Right kidney (tissue), 1 donor: ENCODE results near the gene GPR146.

Experiments
- DNase-seq: peaks from one replicate; pipeline ENCODE4 v3.0.0-alpha.2; 2016

The GPR146 gene

DNA sequence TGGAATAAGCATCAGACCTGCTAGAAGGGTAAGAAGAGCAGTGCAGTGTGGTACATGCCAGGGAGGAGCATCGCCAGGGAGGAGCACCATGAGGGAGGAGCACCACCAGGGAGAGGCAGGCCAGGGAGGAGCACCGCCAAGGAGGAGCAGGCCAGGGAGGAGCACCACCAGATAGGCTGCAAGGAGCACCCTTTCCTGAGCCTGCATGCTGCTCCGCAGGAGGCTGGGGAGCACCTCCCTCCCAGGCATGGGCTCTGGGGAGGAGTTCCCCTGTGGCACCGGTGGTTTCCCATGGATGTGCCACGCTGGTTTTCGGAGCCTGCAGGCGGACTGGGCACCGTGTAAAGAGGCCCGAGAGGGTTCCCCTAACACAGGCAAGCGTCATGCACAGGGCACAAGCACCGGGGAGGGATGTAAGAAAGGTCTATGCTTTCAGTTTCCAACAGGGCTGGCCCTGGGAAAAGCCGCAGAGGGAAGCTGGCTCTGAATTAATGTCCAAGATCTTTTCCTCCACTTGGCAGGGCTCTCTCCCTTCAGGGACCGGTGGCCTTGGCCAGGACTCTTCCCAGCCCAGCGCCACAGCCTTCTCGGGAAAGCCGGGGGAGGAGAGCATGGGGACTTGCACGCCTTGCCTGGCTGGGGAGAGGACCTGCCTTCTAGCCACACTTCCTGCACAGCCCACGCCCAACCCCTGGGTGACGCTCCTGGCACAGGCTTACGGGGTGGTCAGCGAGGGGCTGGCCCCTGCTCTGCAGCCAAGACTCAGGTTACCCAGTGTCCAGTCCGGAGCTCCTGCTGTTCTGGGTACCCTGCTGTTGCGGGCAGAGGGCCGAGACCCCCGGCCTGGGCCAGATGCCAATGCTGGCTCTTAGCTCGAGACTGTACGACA lies 32.1 kb downstream of the GPR146 start:
- no peak for DNase-seq

DNA sequence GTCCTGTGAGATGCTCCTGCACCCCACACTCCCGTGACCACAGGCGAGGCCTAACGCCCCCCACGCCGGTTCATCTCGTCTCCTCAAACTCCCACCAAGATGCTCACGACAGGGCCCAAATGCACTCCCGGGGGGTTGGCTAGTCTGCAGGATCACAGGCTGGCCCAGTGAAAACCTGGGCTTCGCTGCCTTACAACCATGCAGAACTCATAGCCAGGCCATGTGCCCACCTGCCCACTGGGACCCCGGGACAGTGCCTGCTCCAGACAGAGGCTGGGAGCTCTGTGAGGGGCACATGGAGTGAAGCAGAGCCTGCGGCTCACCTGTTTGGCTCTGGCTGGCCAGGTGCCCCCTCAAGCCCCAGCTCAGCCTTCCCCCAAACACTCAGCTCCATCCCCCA lies 34.2 kb downstream of the GPR146 start:
- DNase-seq = no peak

DNA sequence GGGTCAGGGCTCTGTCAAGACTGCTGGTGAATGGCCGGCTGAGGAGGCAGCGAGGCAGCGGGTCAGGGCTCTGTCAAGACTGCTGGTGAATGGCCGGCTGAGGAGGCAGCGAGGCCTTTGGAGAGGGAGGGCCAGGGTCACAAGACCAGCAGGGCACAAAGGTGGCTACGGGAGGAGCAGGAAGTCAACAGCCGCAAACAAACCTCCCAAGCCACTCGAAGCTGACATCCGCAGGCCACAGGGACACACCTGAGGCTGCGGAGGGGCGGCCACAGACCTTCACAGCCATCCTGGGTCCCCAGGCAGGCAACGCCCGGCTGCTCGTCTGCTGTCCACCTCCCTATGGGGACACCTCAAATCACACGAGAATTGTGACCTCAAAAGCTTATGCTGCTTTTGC lies 34.6 kb downstream of the GPR146 start:
- DNase-seq = no peak

DNA sequence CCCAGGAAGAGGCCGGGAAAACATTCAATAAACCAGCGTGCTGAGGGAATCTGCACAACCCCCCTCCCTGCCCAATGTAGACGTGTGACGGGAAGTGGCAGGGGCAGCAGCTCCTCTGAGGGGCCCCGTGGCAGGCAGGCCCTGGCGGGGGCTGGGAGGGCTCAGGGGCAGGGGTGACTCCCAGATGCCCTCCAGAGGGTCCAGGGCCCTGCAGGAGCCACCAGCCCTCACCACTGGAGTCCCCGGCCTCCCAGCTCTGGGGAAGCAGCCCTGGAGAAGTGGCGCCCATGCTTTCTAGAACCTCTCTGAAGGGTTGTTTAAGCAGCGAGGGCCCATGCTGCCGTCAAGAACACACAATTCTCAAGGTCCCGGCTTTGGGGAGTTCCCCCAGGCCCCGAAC lies 35.2 kb downstream of the GPR146 start:
- DNase-seq = no peak

DNA sequence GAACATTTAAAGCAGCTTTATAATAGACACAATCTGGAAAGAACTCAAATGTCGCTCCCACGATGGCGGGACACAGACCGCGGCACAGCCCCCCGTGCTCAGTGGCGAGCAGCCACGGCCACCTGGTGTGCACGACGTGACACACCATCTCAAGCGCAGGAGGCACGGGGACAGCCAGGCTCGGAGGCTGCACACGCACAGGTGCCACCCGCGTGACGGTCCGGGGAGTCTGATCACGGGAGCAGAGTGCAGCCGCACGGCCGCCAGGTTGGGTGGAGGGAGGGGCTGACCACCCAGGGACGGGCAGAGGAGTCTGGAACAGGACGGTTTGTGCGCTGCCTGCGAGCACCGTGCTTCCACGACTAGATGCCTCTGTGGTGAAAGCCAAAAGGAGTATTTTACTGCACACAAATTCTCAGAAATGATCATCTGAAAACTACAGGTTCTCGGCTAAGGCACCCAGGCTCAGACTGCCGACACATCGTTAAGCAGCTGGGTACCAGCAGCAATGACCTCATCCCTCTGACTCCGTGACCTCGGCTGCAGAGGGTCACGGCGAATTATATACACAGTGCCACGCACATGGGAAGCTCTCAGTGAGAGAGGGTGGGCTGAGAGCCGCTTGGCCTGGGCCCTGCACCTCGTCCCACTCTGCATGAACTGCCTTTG lies 36.0 kb downstream of the GPR146 start:
- no peak for DNase-seq

DNA sequence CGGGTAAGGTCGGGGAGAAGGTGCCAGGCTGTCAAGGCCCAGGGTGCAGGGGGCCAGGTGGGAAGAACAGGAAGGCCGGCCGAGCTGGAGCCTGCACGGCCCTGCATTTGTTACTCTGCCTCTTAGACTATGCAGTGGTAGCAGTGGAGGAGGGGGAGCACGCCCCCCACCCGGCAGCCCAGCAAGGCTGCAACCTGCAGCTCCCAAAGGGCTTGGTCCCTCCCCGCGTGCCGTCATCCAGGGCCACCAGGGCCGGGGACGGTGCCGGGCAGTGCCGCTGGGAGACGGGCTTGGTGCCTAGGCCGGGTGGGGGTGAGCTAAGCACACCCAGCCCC lies 36.5 kb downstream of the GPR146 start:
- DNase-seq = no peak

DNA sequence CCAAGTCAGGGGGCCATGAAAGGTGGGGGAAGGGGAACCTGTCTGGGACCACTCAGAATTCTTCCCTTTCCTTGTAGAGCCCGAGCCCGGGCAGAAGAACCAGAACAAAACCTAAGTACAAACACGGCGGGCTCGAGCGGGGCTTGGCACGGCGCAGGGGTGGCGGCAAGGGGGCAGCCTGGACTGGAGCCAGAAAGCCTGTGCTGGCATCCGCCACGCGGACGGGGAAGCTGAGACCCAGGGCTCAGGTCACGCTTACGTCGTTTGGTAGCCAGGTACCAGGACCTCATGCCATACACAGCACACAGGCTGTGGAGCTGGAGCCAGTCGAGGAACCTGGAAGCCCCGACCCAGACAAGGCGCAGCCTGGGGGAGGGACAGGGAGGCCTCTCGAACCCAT lies 37.0 kb downstream of the GPR146 start:
- no peak for DNase-seq

DNA sequence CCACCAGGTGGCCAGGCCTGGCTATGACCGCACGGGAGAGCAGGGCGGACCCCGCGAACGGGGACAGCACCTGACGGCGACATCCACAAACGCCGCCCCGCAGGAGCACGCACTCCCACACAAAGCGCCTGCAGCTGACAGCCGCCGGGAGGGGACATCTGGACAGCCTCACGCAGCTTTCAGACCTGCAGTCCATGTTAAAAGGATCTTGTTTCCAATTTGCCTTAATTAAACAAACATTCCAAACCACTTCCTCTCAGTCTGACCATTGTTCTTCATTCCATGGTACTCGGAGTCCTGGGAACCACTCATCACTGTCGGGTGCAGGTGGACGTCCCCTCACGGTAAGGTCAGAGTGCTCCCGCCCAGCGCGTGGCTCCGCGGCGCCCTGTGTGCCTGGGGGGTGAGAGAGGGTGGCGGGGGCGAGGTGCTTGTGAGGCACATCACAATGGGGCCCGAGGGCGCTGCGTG lies 37.6 kb downstream of the GPR146 start:
- peak; percentile 48 for DNase-seq

DNA sequence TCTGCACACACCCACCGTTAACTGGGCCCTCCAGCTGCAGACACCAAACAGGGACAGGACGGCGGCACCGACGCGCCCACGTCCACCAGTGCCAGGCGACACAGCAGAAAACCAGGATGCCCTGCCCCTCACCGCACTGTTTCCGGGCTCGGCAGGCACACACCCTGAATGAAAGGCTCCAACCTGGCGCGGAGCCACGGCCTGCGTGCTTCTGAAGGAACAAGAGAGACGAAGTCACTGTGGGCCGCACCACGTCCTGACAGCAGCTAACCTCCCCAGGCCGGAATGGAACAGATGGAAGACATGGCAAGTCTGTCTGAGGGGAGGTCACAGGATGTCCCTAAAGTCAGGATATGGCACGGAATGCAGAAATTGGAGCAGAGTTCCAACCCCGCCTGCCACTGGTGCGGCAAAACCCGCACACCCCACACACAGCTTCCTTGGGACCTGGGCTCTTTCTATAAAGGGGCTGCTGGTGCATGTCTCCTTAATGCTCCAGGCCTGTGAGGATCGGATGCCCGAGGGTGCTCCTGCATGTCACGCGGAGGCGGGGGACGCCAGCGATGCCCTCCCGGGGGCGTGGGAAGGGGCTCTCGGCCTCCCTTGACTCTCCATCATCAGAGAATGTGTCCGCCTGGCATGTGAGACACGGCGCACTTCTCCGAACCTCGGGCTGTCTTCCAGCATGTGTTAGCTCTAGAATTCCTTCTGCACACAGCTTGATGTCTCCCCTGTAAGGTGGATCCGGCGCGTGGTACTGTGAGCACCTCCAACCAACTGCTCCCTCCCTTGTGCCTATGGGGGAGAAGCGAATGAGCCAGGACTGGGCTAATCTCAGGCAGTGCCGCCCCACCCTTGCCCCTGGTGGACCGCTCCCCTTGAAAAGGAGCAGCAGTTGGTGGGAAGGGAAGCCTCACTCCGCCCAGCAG lies 39.6 kb downstream of the GPR146 start:
- no peak for DNase-seq

DNA sequence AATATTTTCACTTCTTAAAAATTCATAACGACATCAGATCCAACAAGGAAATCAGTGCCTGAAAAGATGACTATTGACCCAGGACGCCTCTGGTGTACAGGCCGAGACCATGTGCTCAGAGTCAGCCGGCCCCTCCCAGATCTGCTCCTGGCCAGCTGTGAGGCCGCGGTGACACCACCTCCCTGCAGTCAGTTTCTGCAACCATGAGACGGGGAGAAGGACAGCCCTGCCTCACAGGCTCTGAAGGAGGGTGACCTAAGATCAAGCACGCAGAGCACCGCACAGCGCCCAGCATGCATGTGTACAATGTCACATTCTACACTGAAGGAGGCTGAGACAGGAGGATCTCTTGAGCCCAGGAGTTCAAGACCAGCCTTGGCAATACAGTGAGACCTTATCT lies 40.9 kb downstream of the GPR146 start:
- no peak for DNase-seq

DNA sequence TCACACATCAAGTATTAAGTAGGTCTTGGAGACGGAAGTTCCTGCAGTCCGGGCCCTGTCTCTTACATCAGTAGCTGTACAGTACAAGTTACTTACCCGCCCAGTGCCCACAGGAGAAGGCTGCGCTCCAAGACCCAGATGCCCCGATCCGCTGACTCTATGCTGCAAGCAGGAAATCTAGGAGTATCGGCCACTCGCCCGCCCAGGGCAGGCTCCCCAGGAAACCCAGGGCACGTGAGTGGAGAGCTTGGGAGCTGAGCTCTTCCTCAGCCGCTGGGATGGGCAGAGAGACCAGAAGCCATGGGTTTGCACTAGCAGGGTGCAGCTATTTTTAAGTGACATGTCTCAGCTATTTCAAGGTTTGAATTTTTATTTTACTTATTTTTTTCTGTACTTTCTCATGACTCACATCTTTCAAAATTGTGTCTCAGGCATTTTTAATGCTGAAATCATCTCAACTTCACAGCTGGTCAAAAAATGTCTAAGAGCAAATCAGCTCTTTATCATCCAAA lies 41.6 kb downstream of the GPR146 start:
- DNase-seq = no peak

DNA sequence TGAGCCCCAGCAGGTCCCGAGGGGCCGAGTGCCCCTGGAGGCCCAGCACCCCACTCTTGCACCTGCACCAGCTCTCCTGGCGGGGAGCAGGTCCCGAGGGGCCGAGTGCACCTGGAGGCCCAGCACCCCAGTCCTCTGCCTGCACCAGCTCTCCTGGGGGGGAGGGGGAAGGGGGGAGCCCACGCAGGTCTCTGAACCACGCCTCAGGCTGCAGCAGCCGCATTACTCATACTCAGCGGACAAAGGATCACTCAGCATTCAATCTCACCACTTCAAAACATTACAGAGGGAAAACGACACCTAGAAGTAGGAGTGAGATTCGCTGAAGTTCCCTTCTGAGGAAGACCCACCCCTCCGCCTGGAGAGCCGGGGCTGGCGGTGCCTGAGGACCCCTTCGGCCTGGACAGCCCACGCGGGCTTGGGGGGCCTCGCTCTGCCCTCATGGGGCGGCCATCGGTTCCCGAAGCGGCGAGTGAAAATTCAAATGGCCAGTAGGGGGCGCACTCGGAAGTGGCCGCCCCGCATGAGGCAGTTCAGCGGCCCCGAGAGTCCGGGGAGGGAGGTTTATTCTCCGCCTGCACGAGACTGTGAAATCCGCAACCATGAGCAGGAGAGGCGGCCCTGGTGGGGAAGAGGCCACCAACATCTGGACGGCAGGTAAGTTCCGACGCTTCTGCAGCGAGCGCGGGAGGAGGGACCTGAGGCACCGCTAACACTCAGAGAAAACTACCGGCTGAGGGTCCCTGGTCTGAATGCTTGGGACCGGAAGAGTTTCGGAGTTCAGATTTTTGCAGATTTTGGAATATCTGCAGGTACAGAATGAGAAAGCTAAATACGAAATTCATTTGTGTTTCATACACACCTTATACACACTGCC lies 42.5 kb downstream of the GPR146 start:
- DNase-seq = peak; percentile 89

DNA sequence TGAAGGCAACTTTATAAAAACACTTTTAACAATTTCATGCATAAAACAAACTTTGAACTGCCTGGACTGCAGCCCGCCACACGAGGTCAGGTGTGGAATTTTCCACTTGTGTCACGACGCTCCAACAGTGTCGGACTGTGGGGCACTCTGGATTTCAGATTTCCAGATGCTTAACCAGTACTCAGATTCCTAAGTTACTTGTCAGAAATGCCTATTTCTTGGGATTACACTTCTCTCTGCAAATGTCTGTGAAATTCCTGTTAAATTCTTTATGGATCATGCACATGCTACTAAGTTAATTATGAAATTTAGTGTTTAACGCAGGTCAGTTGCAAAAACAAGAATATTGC lies 43.1 kb downstream of the GPR146 start:
- DNase-seq = no peak

DNA sequence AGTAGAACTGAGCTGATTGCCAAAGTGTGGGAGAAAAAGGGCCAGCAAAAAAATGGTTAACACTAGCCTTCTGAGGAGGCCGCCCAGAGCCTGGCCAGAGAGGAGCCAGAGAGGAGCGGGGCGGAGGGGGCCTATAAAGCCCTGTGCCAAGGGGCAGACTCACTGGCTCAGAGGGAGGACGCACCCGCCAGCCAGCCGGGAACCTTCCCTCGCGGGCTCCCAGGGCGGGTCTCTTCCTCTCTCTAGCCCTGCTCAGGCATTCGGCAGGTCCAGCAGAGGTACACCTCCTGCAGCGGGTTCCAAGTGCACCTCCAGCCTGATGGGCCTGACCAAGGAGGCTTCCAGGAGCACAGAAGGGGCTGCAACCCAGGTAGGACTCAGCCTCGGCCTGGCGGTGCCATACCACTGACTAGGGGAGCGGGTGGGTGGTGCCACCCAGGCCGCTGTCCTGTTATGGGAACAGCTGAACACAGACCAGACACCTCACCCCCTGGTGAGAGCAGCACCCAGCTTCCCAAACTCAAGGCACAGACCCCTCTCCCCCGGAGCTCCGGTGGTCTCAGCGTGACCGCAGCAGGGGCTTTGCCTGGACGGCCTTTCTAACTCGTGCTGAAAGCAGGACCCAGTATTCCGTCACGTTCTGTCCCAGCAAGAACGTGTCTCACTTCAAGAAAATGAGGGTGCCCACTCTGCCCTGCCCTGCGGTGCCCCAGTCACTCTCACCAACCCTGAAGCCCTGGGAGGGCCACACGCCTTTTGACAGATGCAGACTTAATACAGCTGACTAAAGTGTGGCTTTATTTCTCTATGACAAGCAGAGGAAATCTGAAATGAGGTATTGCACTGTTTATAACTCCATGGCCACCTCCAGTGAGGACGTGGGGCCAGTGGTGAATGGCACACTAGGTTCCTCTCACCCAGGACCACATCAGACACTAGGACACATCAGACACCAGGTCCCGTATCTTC lies 43.9 kb downstream of the GPR146 start, which contains the start of gene GPER1:
Gene GPER1, plus strand, starts transcription at position 162 of the 969 bp plus-strand sequence. CDS start 3,616 bp downstream, outside the sequence.
- peak; percentile 60 for DNase-seq

DNA sequence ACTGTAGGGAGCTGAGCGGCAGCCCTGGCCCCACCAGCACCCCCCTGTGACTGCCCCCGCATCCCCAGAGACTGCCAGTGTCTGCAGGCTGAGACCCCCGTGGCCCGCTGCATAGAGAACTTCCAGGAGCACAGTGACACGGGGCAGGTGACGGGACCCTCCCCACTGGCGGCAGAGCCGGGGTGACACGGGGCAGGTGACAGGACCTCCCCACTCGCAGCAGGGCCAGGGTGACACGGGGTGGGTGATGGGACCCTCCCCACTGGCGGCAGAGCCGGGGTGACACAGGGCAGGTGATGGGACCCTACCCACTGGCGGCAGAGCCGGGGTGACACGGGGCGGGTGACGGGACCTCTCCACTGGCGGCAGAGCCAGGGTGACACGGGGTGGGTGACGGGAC lies 45.9 kb downstream of the GPR146 start:
- DNase-seq = no peak

DNA sequence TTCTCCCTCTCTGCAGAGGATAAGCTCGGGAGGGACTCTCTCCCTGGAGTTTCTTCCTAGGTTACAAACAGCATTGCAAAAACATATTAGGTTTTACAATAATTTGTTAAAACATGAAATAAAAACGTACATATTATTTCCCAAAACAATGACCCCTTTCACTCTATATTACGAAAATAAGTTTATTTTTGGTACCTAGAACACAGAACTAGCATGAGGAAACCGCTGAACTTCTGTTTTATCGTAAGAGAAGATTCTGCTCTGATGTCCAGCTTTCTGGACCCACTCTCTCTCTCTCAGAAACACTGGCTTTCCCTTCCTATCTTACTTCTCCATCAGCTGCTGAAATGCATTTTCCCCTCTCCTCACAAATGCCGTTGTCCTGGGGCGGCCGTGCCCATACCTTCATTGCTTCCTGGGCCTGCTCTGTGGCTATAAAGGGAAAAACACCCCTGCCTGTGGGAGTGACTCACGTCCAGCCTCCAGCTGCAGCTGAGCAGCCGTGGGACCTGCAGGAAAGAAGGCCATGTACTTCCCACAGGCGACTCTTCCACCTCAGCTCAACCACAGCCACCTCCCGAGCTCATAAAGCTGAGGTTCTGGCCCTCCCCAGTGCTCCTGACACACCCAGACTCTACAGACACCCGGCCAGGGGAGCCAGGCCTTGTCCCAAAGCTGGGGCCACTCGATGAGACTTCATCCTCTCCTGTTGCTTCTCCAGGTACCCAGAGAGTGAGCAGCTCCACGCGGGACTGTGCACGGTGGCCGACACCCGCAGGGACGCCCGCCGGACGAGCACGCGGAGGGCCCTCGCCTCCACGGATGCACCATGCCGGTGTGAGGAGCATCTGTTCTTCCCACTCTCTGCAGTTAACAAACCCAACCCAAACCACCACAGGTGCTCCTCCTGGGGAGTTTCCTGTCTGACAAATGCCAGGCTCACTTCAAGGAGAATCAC lies 46.6 kb downstream of the GPR146 start:
- no peak for DNase-seq

DNA sequence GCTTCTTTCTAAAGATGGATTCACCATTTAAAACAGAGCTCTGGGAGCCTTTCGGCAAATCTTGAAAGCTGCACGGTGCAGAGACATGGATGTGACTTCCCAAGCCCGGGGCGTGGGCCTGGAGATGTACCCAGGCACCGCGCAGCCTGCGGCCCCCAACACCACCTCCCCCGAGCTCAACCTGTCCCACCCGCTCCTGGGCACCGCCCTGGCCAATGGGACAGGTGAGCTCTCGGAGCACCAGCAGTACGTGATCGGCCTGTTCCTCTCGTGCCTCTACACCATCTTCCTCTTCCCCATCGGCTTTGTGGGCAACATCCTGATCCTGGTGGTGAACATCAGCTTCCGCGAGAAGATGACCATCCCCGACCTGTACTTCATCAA lies 47.3 kb downstream of the GPR146 start:
- DNase-seq = no peak

DNA sequence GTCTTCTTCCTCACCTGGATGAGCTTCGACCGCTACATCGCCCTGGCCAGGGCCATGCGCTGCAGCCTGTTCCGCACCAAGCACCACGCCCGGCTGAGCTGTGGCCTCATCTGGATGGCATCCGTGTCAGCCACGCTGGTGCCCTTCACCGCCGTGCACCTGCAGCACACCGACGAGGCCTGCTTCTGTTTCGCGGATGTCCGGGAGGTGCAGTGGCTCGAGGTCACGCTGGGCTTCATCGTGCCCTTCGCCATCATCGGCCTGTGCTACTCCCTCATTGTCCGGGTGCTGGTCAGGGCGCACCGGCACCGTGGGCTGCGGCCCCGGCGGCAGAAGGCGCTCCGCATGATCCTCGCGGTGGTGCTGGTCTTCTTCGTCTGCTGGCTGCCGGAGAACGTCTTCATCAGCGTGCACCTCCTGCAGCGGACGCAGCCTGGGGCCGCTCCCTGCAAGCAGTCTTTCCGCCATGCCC lies 47.9 kb downstream of the GPR146 start:
- no peak for DNase-seq
